Measurements from ENCODE around the gene COL6A1. TPM values are rescaled to one million over a fixed set of nuclear protein-coding genes. Genes with fewer than 3 reads are reported as not detected.

COL6A1 gene
- total RNA-seq, 2 donors from 2014 or later, result 39.8 to 131 TPM

- Histone ChIP-seq H3K4me3 (no peak overlapping the region), H3K9me3 (no peaks in the 10 kb centered on the region), H3K9ac (ENCODE audit: low read depth in 2 of 2, low read length in 2 of 2) (no peak overlapping the region), H3K27ac (no peak overlapping the region), H3K27me3 (no peaks in the 10 kb centered on the region), H3K36me3 (no peaks in the 10 kb centered on the region), H3K4me1 (no peaks in the 10 kb centered on the region)
- intact Hi-C loops (cut with DNase I), result no loop called here
- no peak for DNase-seq
- no peak for TF ChIP-seq CTCF (IDR thresholded peaks at IDR 0.05)
Observed at GRCh38 chr21:45940091-45940490, 41.5 kb upstream of the COL6A1 start.

GRCh38 chr21:45940621-45941337 is 40.8 kb upstream of the COL6A1 start:
- intact Hi-C loops (cut with DNase I), result no loop called here
- H3K4me3 ChIP-seq, result no peak overlapping the region
- no peak overlapping the region for H3K9ac ChIP-seq (ENCODE audit: low read depth in 2 of 2, low read length in 2 of 2)
- H3K9me3 ChIP-seq, result no peaks in the 10 kb centered on the region
- H3K27me3 ChIP-seq, result no peaks in the 10 kb centered on the region
- TF ChIP-seq CTCF (IDR thresholded peaks at IDR 0.05), result no peak
- H3K4me1 ChIP-seq, result no peaks in the 10 kb centered on the region
- no peaks in the 10 kb centered on the region for H3K36me3 ChIP-seq
- DNase-seq, result no peak
- H3K27ac ChIP-seq, result no peak overlapping the region

DNA sequence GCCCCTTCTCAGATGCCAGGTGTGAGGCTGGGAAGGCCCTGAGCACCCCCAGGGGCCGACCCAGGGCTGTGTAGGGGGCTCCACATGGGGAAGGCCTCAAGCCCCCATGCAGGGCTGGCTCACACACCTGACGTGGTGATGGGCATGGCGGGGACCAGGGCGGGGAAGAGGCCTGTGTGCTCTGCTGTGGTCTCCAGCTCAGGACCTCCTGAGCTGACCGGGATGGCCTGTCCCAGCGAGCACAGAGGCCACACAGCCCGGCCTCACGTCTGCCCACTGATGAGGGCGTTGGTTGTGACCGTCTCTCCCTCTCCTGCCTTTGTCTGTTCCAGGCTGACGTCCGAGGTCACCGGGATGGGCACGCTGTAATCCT is 40.2 kb upstream of the COL6A1 start:
- no peak overlapping the region for H3K9ac ChIP-seq (ENCODE audit: low read depth in 2 of 2, low read length in 2 of 2)
- intact Hi-C loops (cut with DNase I), result no loop called here
- no peak for DNase-seq

GRCh38 chr21:45941717-45942546 is 39.6 kb upstream of the COL6A1 start:
- intact Hi-C loops (cut with DNase I), result no loop called here
- Histone ChIP-seq H3K4me1 (no peaks in the 10 kb centered on the region), H3K9ac (ENCODE audit: low read depth in 2 of 2, low read length in 2 of 2) (no peak overlapping the region), H3K36me3 (no peaks in the 10 kb centered on the region), H3K9me3 (no peaks in the 10 kb centered on the region), H3K4me3 (no peak overlapping the region), H3K27ac (no peak overlapping the region), H3K27me3 (no peaks in the 10 kb centered on the region)
- no peak for TF ChIP-seq CTCF (IDR thresholded peaks at IDR 0.05)
- no peak for DNase-seq

More for the DNA sequence above, 40.2 kb upstream of the COL6A1 start:
- H3K36me3 ChIP-seq, result no peaks in the 10 kb centered on the region
- TF ChIP-seq CTCF (IDR thresholded peaks at IDR 0.05), result no peak
- no peaks in the 10 kb centered on the region for H3K27me3 ChIP-seq
- H3K27ac ChIP-seq, result no peak overlapping the region
- no peaks in the 10 kb centered on the region for H3K4me1 ChIP-seq
- H3K4me3 ChIP-seq, result no peak overlapping the region
- H3K9me3 ChIP-seq, result no peaks in the 10 kb centered on the region

DNA sequence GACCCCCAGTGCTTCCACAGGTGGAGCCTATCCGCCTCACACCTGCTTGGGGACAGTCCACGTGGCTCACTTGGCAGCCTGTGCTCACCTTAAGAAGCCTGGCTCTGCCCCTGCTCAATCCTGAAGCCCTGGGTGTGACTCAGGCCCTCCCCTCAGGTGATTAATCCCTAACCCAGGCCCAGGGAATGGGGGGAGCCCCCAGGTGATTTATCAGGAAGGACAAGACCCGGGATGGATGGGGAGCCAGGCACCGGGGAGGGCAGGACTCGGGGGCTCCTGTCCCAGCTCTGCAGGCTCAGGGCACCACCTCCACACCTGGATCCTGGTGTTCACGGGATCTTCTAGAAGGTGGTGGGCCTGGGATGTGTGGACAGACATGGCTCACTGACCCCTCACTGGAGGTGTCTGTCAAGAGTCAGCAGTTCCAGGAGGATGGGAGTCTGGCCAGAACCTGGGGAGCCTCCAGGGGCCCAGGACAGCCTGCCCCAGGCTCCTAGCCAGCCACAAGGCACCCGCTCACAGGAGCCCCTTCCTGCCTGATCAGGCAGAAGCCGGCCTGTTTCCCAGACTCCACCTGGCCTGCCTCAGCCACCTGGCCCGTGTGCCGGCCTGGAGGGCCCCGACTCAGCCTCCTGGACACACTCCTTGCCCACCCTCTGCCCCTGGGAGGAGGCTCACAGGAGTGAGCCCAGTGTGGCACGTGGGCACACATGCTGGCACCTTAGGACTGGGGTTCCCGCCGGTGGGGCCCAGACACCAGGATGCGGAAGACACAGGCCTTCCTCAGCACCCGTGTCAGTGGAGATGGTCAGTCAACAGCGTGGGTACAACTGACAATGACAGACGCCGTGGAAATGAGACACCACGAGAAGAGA is 38.6 kb upstream of the COL6A1 start:
- no peak for DNase-seq
- no peak overlapping the region for H3K4me3 ChIP-seq
- no peak overlapping the region for H3K27ac ChIP-seq
- H3K27me3 ChIP-seq, result no peaks in the 10 kb centered on the region
- H3K4me1 ChIP-seq, result no peaks in the 10 kb centered on the region
- intact Hi-C loops (cut with DNase I), result no loop called here
- no peak for TF ChIP-seq CTCF (IDR thresholded peaks at IDR 0.05)
- no peaks in the 10 kb centered on the region for H3K9me3 ChIP-seq
- H3K9ac ChIP-seq (ENCODE audit: low read depth in 2 of 2, low read length in 2 of 2), result no peak overlapping the region
- no peaks in the 10 kb centered on the region for H3K36me3 ChIP-seq

All from colonic mucosa (tissue), 4 donors.